ENCODE data around the gene MIGA2. TPM values are rescaled to one million over a fixed set of nuclear protein-coding genes. Genes with fewer than 3 reads are reported as not detected.
"Not testable (repeated sequence)": the region's sequence is repeated elsewhere in the genome, so short reads cannot be mapped to it uniquely, and the experiment has no call there.

The MIGA2 gene
- polyA plus RNA-seq, 6 donors from 2014 or later: 2.7 to 12.8 (median 6.2) TPM

DNA sequence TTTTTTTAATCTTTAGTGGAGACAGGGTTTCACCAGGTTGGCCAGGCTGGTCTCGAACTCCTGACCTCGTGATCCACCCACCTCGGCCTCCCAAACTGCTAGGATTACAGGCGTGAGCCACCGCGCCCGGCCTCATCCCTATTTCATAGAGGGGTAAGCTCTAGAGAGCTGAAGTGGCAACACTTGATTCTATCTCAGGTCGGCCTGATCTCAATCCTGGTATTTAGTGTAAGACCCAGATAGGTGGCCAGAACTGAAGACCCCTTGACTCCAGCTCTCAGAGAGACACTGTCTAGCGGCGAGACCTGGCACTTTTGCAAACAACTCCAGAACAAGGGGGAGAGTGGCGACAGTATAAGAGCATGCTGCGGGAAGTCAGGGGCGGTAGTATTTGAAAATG lies 588 bp upstream of the MIGA2 start:
- peak overlapping the region in 5 of 6 donors; percentile 82 to 96 (median 95) for H3K27ac Mint-ChIP-seq
- not testable (repeated sequence) for DNase-seq, H3K27me3 Mint-ChIP-seq, H3K9me3 Mint-ChIP-seq, H3K36me3 Mint-ChIP-seq
- peaks cover 23 to 44% (median 41%) of the 10 kb centered on the region in 3 donors for H3K4me1 Mint-ChIP-seq
- peak overlapping the region; percentile 94 to 99 (median 98) for H3K4me3 Mint-ChIP-seq
- peak in 1 of 2 donors; percentile 1 for ATAC-seq (ENCODE audit: low read depth in 2 of 2)

DNA sequence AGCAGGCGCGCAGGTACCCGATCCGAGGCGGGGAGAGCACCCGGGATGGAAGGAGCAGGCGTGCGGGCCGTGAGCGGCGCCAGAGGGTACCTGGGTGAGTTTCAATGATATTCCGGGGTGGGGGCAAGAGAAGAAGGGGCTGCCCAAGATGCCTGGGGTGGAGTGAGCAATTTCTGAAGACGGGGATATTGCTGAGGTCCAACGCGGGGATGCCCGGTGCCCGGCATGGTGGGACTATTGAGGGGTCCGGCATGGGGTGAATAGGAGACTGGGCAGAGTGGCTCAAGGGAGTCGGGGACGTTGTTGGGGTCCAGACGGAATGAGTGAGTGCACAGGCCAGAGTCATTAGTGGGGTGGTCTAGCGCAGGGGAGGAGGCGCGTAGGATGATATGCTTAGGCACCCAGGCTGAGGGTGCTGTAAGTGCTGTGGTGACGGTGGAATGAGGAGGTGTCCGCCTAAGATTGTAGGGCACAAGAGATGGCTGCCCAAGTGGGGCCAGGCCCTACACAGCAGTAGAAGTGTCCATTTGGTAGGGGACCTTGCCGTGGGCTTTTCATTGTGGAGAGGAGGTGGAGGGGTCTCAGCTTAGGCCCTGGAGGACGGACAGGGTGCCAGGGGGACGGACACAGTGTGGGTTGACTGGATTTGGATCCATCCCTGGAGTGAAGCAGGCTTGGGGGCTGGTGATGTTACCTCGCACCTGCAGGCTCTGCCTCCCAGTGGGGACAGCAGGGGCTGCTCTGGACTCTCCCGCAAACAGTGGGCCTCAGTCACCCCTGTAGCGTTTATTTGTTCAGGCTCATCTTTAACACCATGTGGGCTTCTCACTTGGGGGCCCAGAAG lies 719 bp downstream of the MIGA2 start:
- Mint-ChIP-seq H3K27ac (peak overlapping the region; percentile 82 to 96 (median 90)), H3K36me3 (peaks cover 0 to under 1% of the 10 kb centered on the region in 2 donors), H3K4me1 (peaks cover 23 to 45% (median 41%) of the 10 kb centered on the region in 3 donors), H3K27me3 (no peaks in the 10 kb centered on the region), H3K4me3 (peak overlapping the region; percentile 94 to 99 (median 98)), H3K9me3 (no peaks in the 10 kb centered on the region)
- no peak for ATAC-seq (ENCODE audit: low read depth in 2 of 2)
- no peak for DNase-seq

DNA sequence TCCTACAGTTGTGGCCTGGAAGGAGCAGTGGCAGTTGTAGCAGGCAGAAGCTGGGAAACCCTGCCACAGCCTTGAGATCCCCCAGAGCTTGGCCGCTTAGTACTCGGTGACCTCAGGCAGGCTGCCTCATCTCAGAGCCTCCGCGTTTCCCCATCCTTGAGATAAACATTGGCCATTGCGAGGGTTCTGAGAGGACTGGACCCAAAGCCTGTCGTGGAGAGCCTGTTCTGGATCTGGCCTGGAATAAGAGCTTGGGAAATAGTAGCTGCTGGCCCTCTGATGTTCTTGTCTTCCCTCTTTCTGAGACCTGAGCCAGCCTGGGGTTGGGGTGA lies 1.3 kb downstream of the MIGA2 start:
- H3K9me3 Mint-ChIP-seq: no peaks in the 10 kb centered on the region
- no peak for ATAC-seq (ENCODE audit: low read depth in 2 of 2)

DNA sequence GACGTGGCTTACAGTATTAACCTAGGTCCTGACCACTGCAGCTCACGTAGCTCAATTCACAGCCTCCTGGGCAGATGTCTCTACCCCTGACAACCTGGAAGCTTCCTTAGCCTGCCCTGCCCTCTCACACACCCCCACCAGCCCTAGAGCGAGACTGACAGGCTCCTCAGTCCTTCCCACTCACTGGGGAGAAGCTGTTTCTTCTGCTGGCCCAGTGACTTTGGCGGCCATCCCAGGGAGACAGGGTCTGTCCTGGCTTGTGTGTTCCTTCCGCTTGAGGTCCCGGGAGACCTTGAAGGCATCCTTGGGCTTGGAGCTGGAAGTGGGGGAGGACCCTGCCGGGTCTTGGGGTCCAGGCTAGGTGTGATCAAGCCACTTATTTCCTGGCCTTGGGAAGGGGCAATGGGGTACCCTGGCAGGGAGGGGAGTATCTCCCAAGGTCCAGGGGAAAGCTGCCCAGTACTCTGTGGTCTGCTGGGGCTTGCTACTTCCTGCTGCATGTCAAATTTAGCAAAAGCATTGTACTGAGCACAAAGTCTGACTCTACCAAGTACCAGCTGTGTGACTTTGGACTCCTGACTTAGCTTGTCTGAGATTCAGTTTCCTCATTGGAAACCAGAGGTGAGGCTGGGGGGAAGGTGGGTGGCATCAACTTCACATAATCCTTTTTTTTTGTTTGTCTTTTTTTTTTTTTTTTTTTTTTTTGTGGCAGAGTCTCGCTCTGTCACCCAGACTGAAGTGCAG lies 1.9 kb downstream of the MIGA2 start:
- DNase-seq: no peak
- Mint-ChIP-seq H3K4me3 (peak overlapping the region; percentile 60 to 99 (median 98)), H3K4me1 (peaks cover 23 to 51% (median 41%) of the 10 kb centered on the region in 3 donors), H3K27ac (peak overlapping the region in 3 of 6 donors; percentile 33 to 65 (median 59)), H3K27me3 (no peaks in the 10 kb centered on the region), H3K9me3 (no peaks in the 10 kb centered on the region), H3K36me3 (peaks cover 4 to 7% of the 10 kb centered on the region in 2 donors)
- no peak for ATAC-seq (ENCODE audit: low read depth in 2 of 2)

More for the DNA sequence above, 1.3 kb downstream of the MIGA2 start:
- H3K36me3 Mint-ChIP-seq: peaks cover 4 to 6% of the 10 kb centered on the region in 2 donors
- peak overlapping the region in 3 of 6 donors; percentile 44 to 65 (median 59) for H3K27ac Mint-ChIP-seq
- H3K27me3 Mint-ChIP-seq: no peaks in the 10 kb centered on the region
- H3K4me1 Mint-ChIP-seq: peaks cover 23 to 51% (median 41%) of the 10 kb centered on the region in 3 donors
- no peak for DNase-seq
- peak overlapping the region; percentile 94 to 99 (median 98) for H3K4me3 Mint-ChIP-seq

DNA sequence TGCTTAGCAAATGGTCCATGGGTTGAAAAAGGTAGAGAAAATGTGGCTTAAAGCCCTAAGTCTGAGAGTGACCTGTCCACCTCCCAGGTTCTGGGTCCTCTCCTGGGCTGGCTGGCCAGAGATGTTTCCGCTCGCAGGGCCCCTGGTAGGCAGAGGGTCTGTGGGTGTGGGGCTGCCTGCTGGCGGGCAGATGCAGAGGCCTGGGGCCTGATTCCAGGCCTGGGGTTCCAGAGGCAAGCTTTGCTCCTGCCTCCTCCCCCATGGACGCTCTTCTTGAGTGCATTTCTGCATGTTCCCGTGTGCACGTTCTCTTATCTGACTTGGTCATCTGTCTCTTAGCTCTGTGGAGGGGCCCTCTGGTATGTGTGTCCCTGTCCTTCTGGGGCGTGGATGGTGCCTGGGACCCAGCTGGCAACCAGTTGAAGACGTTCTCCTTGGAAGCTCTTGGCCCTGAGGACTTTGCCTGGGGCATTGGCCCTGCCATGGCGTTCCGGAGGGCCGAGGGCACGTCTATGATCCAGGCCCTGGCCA lies 3.8 kb downstream of the MIGA2 start:
- Mint-ChIP-seq H3K9me3 (no peaks in the 10 kb centered on the region), H3K4me3 (peak overlapping the region in 1 of 8 donors; percentile 66), H3K4me1 (peaks cover 23 to 51% (median 40%) of the 10 kb centered on the region in 3 donors), H3K27ac (no peak overlapping the region), H3K36me3 (peaks cover 7% of the 10 kb centered on the region in 2 donors), H3K27me3 (no peaks in the 10 kb centered on the region)
- DNase-seq (no peak), ATAC-seq (ENCODE audit: low read depth in 2 of 2) (no peak)

DNA sequence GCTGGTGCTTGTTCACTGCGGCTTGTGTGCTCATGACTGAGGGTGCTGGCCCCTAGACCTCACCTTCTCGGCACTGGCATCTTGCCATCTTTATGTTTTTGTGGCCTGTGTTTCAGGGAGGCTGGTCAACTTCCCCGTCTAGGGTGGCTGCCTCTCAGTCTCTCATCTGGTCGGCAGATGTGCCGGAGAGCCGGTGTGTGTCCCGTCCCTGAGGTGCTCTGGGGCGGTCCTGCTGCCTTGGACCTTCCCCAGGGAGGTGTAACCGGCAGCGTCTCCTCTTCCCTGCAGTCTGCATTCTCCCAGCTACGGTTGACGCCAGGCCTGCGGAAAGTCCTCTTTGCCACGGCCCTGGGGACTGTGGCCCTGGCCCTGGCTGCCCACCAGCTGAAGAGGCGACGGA lies 5.6 kb downstream of the MIGA2 start:
- Mint-ChIP-seq H3K36me3 (peaks cover 7% of the 10 kb centered on the region in 2 donors), H3K27me3 (no peaks in the 10 kb centered on the region), H3K27ac (no peak overlapping the region), H3K4me3 (peak overlapping the region in 1 of 8 donors; percentile 25), H3K9me3 (no peaks in the 10 kb centered on the region), H3K4me1 (peaks cover 12 to 38% (median 24%) of the 10 kb centered on the region in 3 donors)
- ATAC-seq (ENCODE audit: low read depth in 2 of 2) (no peak), DNase-seq (no peak)

DNA sequence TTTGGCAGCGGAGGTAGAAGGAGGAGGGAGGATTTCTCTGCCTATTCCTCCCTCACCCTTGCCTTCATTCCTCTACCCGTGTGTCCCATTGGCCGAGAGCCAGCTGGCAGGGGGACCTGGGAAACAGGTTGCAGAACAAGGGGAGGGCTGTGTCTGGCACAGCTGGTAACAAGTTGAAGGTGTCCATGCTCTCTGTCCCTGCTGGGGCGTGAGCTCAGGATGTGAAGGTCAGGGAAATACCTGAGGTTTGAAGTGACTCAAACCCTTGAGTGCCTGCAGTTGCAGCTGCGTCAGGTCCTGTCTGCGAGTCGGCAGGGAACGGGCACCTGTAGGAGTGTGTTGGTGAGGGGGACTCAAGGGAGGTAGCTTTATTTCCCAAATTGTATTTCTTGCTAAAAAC lies 16.2 kb downstream of the MIGA2 start:
- DNase-seq (no peak), ATAC-seq (ENCODE audit: low read depth in 2 of 2) (no peak)
- peaks cover 0 to 4% (median 0%) of the 10 kb centered on the region in 3 donors for H3K4me1 Mint-ChIP-seq
- no peaks in the 10 kb centered on the region for H3K9me3 Mint-ChIP-seq
- H3K27me3 Mint-ChIP-seq: no peaks in the 10 kb centered on the region
- no peak overlapping the region for H3K27ac Mint-ChIP-seq
- no peak overlapping the region for H3K4me3 Mint-ChIP-seq
- H3K36me3 Mint-ChIP-seq: peaks cover 0 to 7% of the 10 kb centered on the region in 2 donors

DNA sequence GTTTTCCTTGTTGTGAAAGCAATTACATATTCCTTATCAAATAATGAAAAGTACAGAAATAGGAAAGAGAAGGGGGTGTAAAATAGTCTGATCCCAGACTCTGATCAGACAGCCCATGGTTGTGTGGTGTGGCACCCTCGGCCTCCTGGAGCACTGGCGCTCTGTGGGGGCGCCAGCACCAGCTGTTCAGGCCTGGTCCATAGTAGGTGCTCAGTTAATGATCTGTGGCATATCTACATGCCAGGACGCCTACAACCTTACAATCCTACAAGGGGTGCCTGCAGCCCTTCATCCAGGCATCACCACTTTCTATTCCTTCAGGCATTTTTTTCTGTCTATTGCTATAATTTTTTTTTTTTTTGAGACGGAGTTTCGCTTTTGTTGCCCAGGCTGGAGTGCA lies 16.6 kb downstream of the MIGA2 start:
- peaks cover 0 to 4% (median 0%) of the 10 kb centered on the region in 3 donors for H3K4me1 Mint-ChIP-seq
- no peaks in the 10 kb centered on the region for H3K9me3 Mint-ChIP-seq
- H3K27ac Mint-ChIP-seq: no peak overlapping the region
- ATAC-seq (ENCODE audit: low read depth in 2 of 2) (no peak), DNase-seq (no peak)
- no peak overlapping the region for H3K4me3 Mint-ChIP-seq
- no peaks in the 10 kb centered on the region for H3K27me3 Mint-ChIP-seq
- peaks cover 0 to 7% of the 10 kb centered on the region in 2 donors for H3K36me3 Mint-ChIP-seq

DNA sequence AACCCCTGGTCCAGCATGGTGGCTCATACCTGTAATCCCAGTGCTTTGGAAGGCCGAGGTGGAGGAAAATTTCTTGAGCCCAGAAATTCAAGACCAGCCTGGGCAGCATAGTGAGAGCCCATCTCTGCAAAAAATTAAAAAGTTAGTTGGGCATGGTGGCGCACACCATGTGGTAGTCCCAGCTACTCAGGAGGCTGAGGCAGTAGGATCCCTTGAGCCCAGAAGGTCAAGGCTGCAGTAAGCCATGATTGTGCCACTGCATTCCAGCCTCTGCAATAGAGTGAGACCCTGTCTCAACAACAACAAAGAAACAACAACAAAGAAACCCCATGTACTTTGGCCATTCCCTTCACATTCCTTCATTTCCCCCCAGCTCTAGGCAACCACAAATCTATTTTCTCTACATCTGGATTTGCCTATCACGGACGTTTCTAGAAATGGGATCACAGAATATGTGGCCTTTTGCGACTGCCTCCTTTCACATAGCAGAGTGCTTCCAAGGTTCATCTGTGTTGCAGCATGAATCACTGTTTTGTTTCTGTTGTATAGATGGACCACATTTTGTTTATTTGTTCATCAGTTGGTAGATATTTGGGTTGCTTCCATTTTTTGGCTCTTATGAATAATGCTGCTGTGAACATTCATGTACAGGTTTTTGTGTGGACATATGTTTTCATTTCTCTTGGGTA lies 17.9 kb downstream of the MIGA2 start:
- Mint-ChIP-seq H3K4me3 (no peak overlapping the region), H3K27ac (peak overlapping the region in 1 of 6 donors; percentile 51), H3K9me3 (no peaks in the 10 kb centered on the region), H3K36me3 (peaks cover 0 to 7% of the 10 kb centered on the region in 2 donors), H3K4me1 (peaks cover 0 to 4% (median 0%) of the 10 kb centered on the region in 3 donors), H3K27me3 (no peaks in the 10 kb centered on the region)
- no peak for ATAC-seq (ENCODE audit: low read depth in 2 of 2)
- no peak for DNase-seq

DNA sequence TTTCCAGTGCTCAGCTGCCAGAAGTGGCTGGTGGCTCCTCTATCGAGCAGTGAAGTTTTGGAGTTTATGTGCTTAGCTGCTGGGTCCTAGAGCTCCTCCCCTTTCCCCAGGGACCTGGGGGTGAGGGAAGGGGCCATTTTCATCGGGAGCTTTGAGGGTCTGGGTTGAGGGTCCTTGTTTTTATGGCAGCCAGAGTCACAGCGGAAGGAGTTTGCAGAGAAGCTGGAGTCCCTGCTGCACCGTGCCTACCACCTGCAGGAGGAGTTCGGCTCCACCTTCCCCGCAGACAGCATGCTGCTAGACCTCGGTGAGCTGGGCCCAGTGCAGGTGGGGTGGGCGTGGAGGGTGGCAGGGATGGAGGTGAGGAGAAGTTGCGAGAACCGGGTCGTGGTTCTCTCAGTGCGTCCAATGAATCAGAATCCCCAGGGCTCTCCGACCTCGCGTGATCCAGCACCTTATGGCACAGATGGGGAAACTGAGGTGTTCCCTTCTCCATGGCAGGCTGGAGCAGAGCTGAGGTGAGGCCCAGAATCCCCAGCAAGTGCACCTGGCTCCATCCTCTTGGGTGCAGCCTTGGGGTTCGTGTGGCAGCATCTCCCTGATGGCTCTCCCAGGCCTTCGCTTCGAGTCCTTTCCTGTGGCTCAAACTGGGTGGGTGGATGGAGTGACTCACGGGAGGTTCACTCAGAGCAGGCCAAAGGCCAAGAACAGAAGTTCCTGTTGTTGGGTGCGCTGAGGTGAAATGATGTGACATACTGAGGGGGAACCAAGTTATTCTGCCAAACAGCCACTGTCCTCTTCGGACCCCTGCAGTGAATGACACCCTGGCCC lies 22.8 kb downstream of the MIGA2 start:
- Mint-ChIP-seq H3K4me3 (no peak overlapping the region), H3K36me3 (peaks cover 6% of the 10 kb centered on the region in 2 donors), H3K27me3 (no peaks in the 10 kb centered on the region), H3K27ac (no peak overlapping the region), H3K4me1 (peaks cover 0 to 4% (median 0%) of the 10 kb centered on the region in 3 donors), H3K9me3 (no peaks in the 10 kb centered on the region)
- no peak for DNase-seq
- ATAC-seq (ENCODE audit: low read depth in 2 of 2): no peak

DNA sequence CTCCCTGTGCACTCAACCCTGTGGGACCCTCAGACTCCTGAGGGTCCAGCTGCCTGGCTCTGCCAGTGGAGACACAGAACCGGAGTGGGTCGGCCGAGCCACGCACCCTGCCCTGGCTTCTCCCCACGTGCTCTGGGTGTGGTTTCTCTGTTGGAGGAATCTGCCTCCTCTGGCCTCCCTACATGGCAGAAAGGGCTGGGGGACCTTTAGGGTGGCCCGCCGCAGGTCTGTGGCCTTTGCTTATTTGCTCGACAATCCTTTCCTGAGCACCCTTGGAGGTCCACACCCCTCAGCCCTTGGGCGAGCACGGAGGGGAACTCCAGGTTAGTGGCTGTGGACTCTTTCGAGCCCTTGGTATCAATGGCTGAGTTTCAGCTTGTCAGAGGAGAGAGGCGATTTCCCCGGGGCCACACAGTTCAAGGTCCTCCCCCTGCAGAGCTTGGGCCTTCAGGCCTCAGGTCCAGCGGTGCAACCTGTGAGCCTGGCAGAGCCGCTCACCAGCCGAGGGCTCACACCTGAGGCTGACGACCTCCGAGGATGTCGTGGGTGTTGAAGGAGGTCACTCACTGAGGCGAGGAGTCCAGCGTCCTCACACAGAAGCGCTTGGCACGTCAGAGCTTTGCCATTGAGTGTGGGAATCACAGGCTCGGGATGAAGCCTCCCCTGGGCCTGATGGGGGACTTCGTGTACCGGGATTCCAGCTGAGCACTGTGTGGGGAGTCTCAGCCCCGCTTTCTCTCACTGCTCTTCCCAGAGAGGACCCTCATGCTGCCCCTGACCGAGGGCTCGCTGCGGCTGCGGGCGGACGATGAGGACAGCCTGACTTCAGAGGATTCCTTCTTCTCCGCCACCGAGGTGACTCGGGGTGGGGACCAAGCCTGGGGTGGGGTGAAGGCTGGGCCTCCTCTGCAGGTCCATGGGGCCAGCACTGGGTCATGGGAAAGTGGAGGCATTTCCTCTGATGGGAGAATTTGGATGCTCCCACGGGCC lies 23.7 kb downstream of the MIGA2 start:
- H3K36me3 Mint-ChIP-seq: peaks cover 0 to 6% of the 10 kb centered on the region in 2 donors

More for the DNA sequence above, 23.7 kb downstream of the MIGA2 start:
- Mint-ChIP-seq H3K27me3 (no peaks in the 10 kb centered on the region), H3K27ac (no peak overlapping the region), H3K4me3 (no peak overlapping the region), H3K9me3 (no peaks in the 10 kb centered on the region), H3K4me1 (no peaks in the 10 kb centered on the region)
- no peak for ATAC-seq (ENCODE audit: low read depth in 2 of 2)
- DNase-seq: no peak
